ENCODE data around the gene TRPV4. TPM values are rescaled to one million over a fixed set of nuclear protein-coding genes. Genes with fewer than 3 reads are reported as not detected.
"Not testable (repeated sequence)": the region's sequence is repeated elsewhere in the genome, so short reads cannot be mapped to it uniquely, and the experiment has no call there.

TRPV4 gene
- total RNA-seq, 1 experiment from 2014 or later = 0.09 TPM

- Mint-ChIP-seq H3K4me1 (ENCODE audit: insufficient read depth, unreplicated experiment) (peaks cover 5% of the 10 kb centered on the region), H3K9me3 (ENCODE audit: unreplicated experiment) (no peaks in the 10 kb centered on the region), H3K27me3 (ENCODE audit: insufficient read depth, unreplicated experiment) (no peaks in the 10 kb centered on the region), H3K27ac (ENCODE audit: low read depth, unreplicated experiment) (no peak overlapping the region), H3K36me3 (ENCODE audit: insufficient read depth, unreplicated experiment) (peaks cover 8% of the 10 kb centered on the region), H3K4me3 (ENCODE audit: unreplicated experiment) (no peak overlapping the region)
- ChIA-PET CTCF (interaction anchor here (1.1 kb wide), 1 partner anchor 8 kb away, joined by 4 read pairs; no protein-coding TSS in a partner anchor), POLR2A (no interaction called here)
- no peak for TF ChIP-seq CTCF (IDR thresholded peaks at IDR 0.05; ENCODE audit: unreplicated experiment)
- BruUV-seq (replicated peaks) = no TSS peak
- DNase-seq (ENCODE audit: unreplicated experiment) = no peak
- intact Hi-C loops (cut with micrococcal nuclease) = no loop called here
Measured at GRCh38 chr12:109860977-109861376, 27.8 kb upstream of the TRPV4 start.

- ChIA-PET CTCF (interaction anchor here (1.4 to 4.4 kb wide), 4 partner anchors 14 to 69 kb away, joined by 5 to 29 read pairs (median 10); no protein-coding TSS in a partner anchor), POLR2A (no interaction called here)
- H3K36me3 Mint-ChIP-seq (ENCODE audit: insufficient read depth, unreplicated experiment) = peaks cover 13% of the 10 kb centered on the region
- no peaks in the 10 kb centered on the region for H3K9me3 Mint-ChIP-seq (ENCODE audit: unreplicated experiment)
- intact Hi-C loops (cut with micrococcal nuclease) = no loop called here
- H3K4me1 Mint-ChIP-seq (ENCODE audit: insufficient read depth, unreplicated experiment) = no peaks in the 10 kb centered on the region
- no peak for TF ChIP-seq CTCF (IDR thresholded peaks at IDR 0.05; ENCODE audit: unreplicated experiment)
- no peak overlapping the region for H3K4me3 Mint-ChIP-seq (ENCODE audit: unreplicated experiment)
- no TSS peak for BruUV-seq (replicated peaks)
- DNase-seq (ENCODE audit: unreplicated experiment) = no peak
- H3K27me3 Mint-ChIP-seq (ENCODE audit: insufficient read depth, unreplicated experiment) = no peaks in the 10 kb centered on the region
- no peak overlapping the region for H3K27ac Mint-ChIP-seq (ENCODE audit: low read depth, unreplicated experiment)
Measured at GRCh38 chr12:109858764-109859163, 25.6 kb upstream of the TRPV4 start.

GRCh38 chr12:109857715-109858114, 24.5 kb upstream of the TRPV4 start:
- Mint-ChIP-seq H3K4me3 (ENCODE audit: unreplicated experiment) (no peak overlapping the region), H3K27ac (ENCODE audit: low read depth, unreplicated experiment) (no peak overlapping the region), H3K4me1 (ENCODE audit: insufficient read depth, unreplicated experiment) (no peaks in the 10 kb centered on the region), H3K36me3 (ENCODE audit: insufficient read depth, unreplicated experiment) (peaks cover 21% of the 10 kb centered on the region), H3K9me3 (ENCODE audit: unreplicated experiment) (no peaks in the 10 kb centered on the region), H3K27me3 (ENCODE audit: insufficient read depth, unreplicated experiment) (no peaks in the 10 kb centered on the region)
- intact Hi-C loops (cut with micrococcal nuclease) = no loop called here
- ChIA-PET POLR2A (interaction anchor here (0.6 kb wide), 1 partner anchor 55 kb away, joined by 5 read pairs; no protein-coding TSS in a partner anchor), CTCF (interaction anchor here (0.6 to 4.4 kb wide), 5 partner anchors 11 to 93 kb away, joined by 3 to 29 read pairs (median 7); no protein-coding TSS in a partner anchor)
- no peak for DNase-seq (ENCODE audit: unreplicated experiment)
- no TSS peak for BruUV-seq (replicated peaks)
- no peak for TF ChIP-seq CTCF (IDR thresholded peaks at IDR 0.05; ENCODE audit: unreplicated experiment)

- CTCF ChIA-PET = interaction anchor here (0.7 to 5.4 kb wide), 6 partner anchors 10 to 73 kb away, joined by 3 to 45 read pairs (median 5); no protein-coding TSS in a partner anchor
- TF ChIP-seq CTCF (IDR thresholded peaks at IDR 0.05; ENCODE audit: unreplicated experiment) = no peak
- H3K36me3 Mint-ChIP-seq (ENCODE audit: insufficient read depth, unreplicated experiment) = peaks cover 36% of the 10 kb centered on the region
Measured at GRCh38 chr12:109855377-109855776, 22.2 kb upstream of the TRPV4 start.

GRCh38 chr12:109850518-109850917, 17.3 kb upstream of the TRPV4 start:
- peaks cover 28% of the 10 kb centered on the region for H3K36me3 Mint-ChIP-seq (ENCODE audit: insufficient read depth, unreplicated experiment)
- H3K27ac Mint-ChIP-seq (ENCODE audit: low read depth, unreplicated experiment); DNase-seq (ENCODE audit: unreplicated experiment); H3K9me3 Mint-ChIP-seq (ENCODE audit: unreplicated experiment); H3K27me3 Mint-ChIP-seq (ENCODE audit: insufficient read depth, unreplicated experiment); BruUV-seq (replicated peaks); H3K4me1 Mint-ChIP-seq (ENCODE audit: insufficient read depth, unreplicated experiment); H3K4me3 Mint-ChIP-seq (ENCODE audit: unreplicated experiment); intact Hi-C loops (cut with micrococcal nuclease): not testable (repeated sequence)
- POLR2A ChIA-PET = interaction anchor here (0.6 kb wide), 1 partner anchor 130 kb away, joined by 3 read pairs; no protein-coding TSS in a partner anchor
- CTCF ChIA-PET = interaction anchor here (0.6 to 14.3 kb wide), 5 partner anchors 45 to 689 kb away, joined by 3 to 300 read pairs (median 3); no protein-coding TSS in a partner anchor

More at GRCh38 chr12:109855377-109855776, 22.2 kb upstream of the TRPV4 start:
- intact Hi-C loops (cut with micrococcal nuclease) = no loop called here
- no peak for DNase-seq (ENCODE audit: unreplicated experiment)
- Mint-ChIP-seq H3K27ac (ENCODE audit: low read depth, unreplicated experiment) (no peak overlapping the region), H3K9me3 (ENCODE audit: unreplicated experiment) (no peaks in the 10 kb centered on the region), H3K4me3 (ENCODE audit: unreplicated experiment) (no peak overlapping the region), H3K4me1 (ENCODE audit: insufficient read depth, unreplicated experiment) (no peaks in the 10 kb centered on the region), H3K27me3 (ENCODE audit: insufficient read depth, unreplicated experiment) (no peaks in the 10 kb centered on the region)
- BruUV-seq (replicated peaks) = no TSS peak
- POLR2A ChIA-PET = interaction anchor here (0.5 kb wide), 2 partner anchors 17 kb away, joined by 3 read pairs; no protein-coding TSS in a partner anchor
